T-cell (primary cell): ENCODE results near the gene UNK. TPM values are rescaled to one million over a fixed set of nuclear protein-coding genes. Genes with fewer than 3 reads are reported as not detected.

Experiments
- ATAC-seq, 4 experiments: fragments of 200-7000 bp in 3 of 4; fragments of 150-1000 bp in 1 of 4; cut with Tn5 transposase; replicated peaks in 1 of 4; 1 replicate in 3 of 4; 2 replicates in 1 of 4; pipeline ENCODE4 v1.10.0; 2021; ENCODE audit warnings: moderate library complexity in 3 of 4, mild to moderate bottlenecking in 2 of 4, moderate number of reproducible peaks in 1 of 4
- CTCF ChIA-PET, 2 donors: fragments of 300-600 bp; sonication (Branson Sonifier 250); formaldehyde crosslinking; loops; one replicate each; lab custom pipeline; 2022; ENCODE audit warnings: antibody characterized with exemption in 2 of 2; lab: Charles Lee
- POLR2A ChIA-PET, 2 donors: fragments of 300-600 bp; sonication (Branson Sonifier 250); formaldehyde crosslinking; loops; one replicate each; lab custom pipeline; 2022; ENCODE audit warnings: antibody characterized with exemption in 2 of 2; lab: Charles Lee
- DNase-seq, 35 experiments: peaks; one replicate each; pipeline versions ENCODE4 v3.0.0 to v3.0.0-alpha.2; 2013 to 2023
- H3K27ac ChIP-seq: one replicate; pipeline ENCODE4 v1.5.1; 2013; ENCODE audit warnings: low read length
- H3K27me3 ChIP-seq, 2 experiments: replicated peaks in 1 of 2; 1 replicate in 1 of 2; 2 replicates in 1 of 2; pipeline versions ENCODE4 v1.6.1 to v1.7.0; 2013; ENCODE audit warnings: low read length in 1 of 2, mixed read lengths in 1 of 2; ENCODE audit not compliant: control insufficient read depth in 2 of 2, insufficient read depth in 2 of 2; ENCODE audit errors: extremely low read depth in 1 of 2
- H3K36me3 ChIP-seq, 2 donors: 1 replicate in 1 of 2; 2 replicates in 1 of 2; pipeline versions ENCODE4 v1.6.1 to v1.7.0; 2013; ENCODE audit warnings: low read length in 1 of 2; ENCODE audit not compliant: control insufficient read depth in 2 of 2, insufficient read depth in 1 of 2; ENCODE audit errors: extremely low read depth in 1 of 2
- H3K4me1 ChIP-seq, 2 experiments: 1 replicate in 1 of 2; 2 replicates in 1 of 2; pipeline versions ENCODE4 v1.6.1 to v1.7.0; 2013; ENCODE audit warnings: low read length in 2 of 2, mixed read lengths in 1 of 2; ENCODE audit not compliant: insufficient read depth in 2 of 2, control insufficient read depth in 1 of 2; ENCODE audit errors: extremely low read depth in 1 of 2
- H3K4me3 ChIP-seq, 2 donors: 1 replicate in 1 of 2; 2 replicates in 1 of 2; pipeline versions ENCODE4 v1.5.1 to v1.7.0; 2013; ENCODE audit warnings: mild to moderate bottlenecking in 2 of 2, low read length in 1 of 2, moderate library complexity in 1 of 2; ENCODE audit not compliant: control insufficient read depth in 1 of 2; ENCODE audit errors: extremely low read depth in 1 of 2
- H3K9me3 ChIP-seq: 2 replicates; pipeline ENCODE4 v1.7.0; 2013
- H3K27ac Mint-ChIP-seq, 2 donors: one replicate each; pipeline ENCODE4 v1.8.0; 2020 to 2021; ENCODE audit warnings: mild to moderate bottlenecking in 2 of 2, mixed read lengths in 2 of 2
- H3K27me3 Mint-ChIP-seq, 2 donors: one replicate each; pipeline ENCODE4 v1.8.0; 2021 to 2022; ENCODE audit warnings: mixed read lengths in 2 of 2
- H3K36me3 Mint-ChIP-seq: one replicate; pipeline ENCODE4 v1.8.0; 2021; ENCODE audit warnings: mixed read lengths
- H3K4me1 Mint-ChIP-seq, 3 donors: one replicate each; pipeline ENCODE4 v1.8.0; 2020 to 2022; ENCODE audit warnings: mixed read lengths in 3 of 3, mild to moderate bottlenecking in 1 of 3
- H3K4me3 Mint-ChIP-seq, 3 donors: one replicate each; pipeline ENCODE4 v1.8.0; 2020 to 2022; ENCODE audit warnings: mild to moderate bottlenecking in 3 of 3, mixed read lengths in 3 of 3, moderate library complexity in 3 of 3
- H3K9me3 Mint-ChIP-seq, 3 donors: one replicate each; pipeline ENCODE4 v1.8.0; 2020 to 2022; ENCODE audit warnings: mixed read lengths in 3 of 3
- WGBS: methylation state at CpG from one replicate; pipeline ENCODE4 v1.1.5; 2013; ENCODE audit warnings: missing lambda C conversion rate; ENCODE audit not compliant: insufficient coverage; 5-methylcytosine and 5-hydroxymethylcytosine counted together
- total RNA-seq, 35 experiments: library from RNA in 6 of 35; stranded (reverse) in 6 of 35; fragments of 120-200 nt in 1 of 35; gene quantifications; one replicate each; pipeline versions ENCODE4 v1.2.1 to v1.2.4 and lab custom pipeline; 2013 to 2026

The UNK gene
- total RNA-seq, 5 donors from 2014 or later (not counting 1 experiment from before 2014, with no cell fraction given): 37.1 to 50.3 (median 39.2) TPM

- CTCF ChIA-PET: interaction anchor here in 1 of 2 donors (0.7 kb wide), 1 partner anchor 14 kb away, joined by 4 read pairs; the partner anchor contains the start of gene WBP2
- peaks cover 7% of the 10 kb centered on the region for H3K36me3 Mint-ChIP-seq
These were observed 56.2 kb downstream of the UNK start for GRCh38 chr17:75840799-75841164.

GRCh38 chr17:75842411-75842810, 57.8 kb downstream of the UNK start:
- no peak for ATAC-seq
- H3K4me3 Mint-ChIP-seq: peak overlapping the region; percentile 90 to 94 (median 91)
- Histone ChIP-seq H3K27ac (peak overlapping the region; percentile 48), H3K4me3 (peak overlapping the region; percentile 84 to 94), H3K27me3 (no peaks in the 10 kb centered on the region), H3K9me3 (no peaks in the 10 kb centered on the region), H3K4me1 (peaks cover 19 to 51% of the 10 kb centered on the region in 2 experiments), H3K36me3 (peaks cover 26 to 54% of the 10 kb centered on the region in 2 donors)
- H3K9me3 Mint-ChIP-seq: no peaks in the 10 kb centered on the region
- 81% methylated on average over 9 of the region's 18 CpGs for WGBS
- CTCF ChIA-PET: no interaction called here
- peaks cover 15 to 29% (median 27%) of the 10 kb centered on the region in 3 donors for H3K4me1 Mint-ChIP-seq
- H3K27me3 Mint-ChIP-seq: no peaks in the 10 kb centered on the region
- no peak for DNase-seq
- peak overlapping the region; percentile 51 to 64 for H3K27ac Mint-ChIP-seq
- peaks cover 14% of the 10 kb centered on the region for H3K36me3 Mint-ChIP-seq
- POLR2A ChIA-PET: no interaction called here

More at GRCh38 chr17:75840799-75841164, 56.2 kb downstream of the UNK start:
- Histone ChIP-seq H3K9me3 (no peaks in the 10 kb centered on the region), H3K4me1 (peaks cover 19 to 61% of the 10 kb centered on the region in 2 experiments), H3K27me3 (no peaks in the 10 kb centered on the region), H3K36me3 (peaks cover 27 to 51% of the 10 kb centered on the region in 2 donors), H3K27ac (no peak overlapping the region), H3K4me3 (no peak overlapping the region)
- DNase-seq: no peak
- ATAC-seq: no peak
- no peak overlapping the region for H3K27ac Mint-ChIP-seq
- no CpG with 5 or more reads among the region's 7 CpGs for WGBS
- no peaks in the 10 kb centered on the region for H3K9me3 Mint-ChIP-seq
- H3K4me3 Mint-ChIP-seq: no peak overlapping the region
- POLR2A ChIA-PET: interaction anchor here in 1 of 2 donors (0.6 to 0.7 kb wide), 2 partner anchors 18 to 169 kb away, joined by 4 to 7 read pairs; no protein-coding TSS in a partner anchor
- peaks cover 15 to 26% (median 26%) of the 10 kb centered on the region in 3 donors for H3K4me1 Mint-ChIP-seq
- H3K27me3 Mint-ChIP-seq: no peaks in the 10 kb centered on the region

- CTCF ChIA-PET: interaction anchor here in 1 of 2 donors (0.9 to 1.0 kb wide), 3 partner anchors 12 to 89 kb away, joined by 3 to 6 read pairs (median 3); partner anchors contain the start of gene WBP2
- Mint-ChIP-seq H3K4me3 (peak overlapping the region; percentile 90 to 94 (median 91)), H3K27me3 (no peaks in the 10 kb centered on the region), H3K4me1 (peaks cover 18 to 33% (median 29%) of the 10 kb centered on the region in 3 donors), H3K27ac (peak overlapping the region; percentile 96 to 97), H3K9me3 (no peaks in the 10 kb centered on the region), H3K36me3 (peaks cover 13% of the 10 kb centered on the region)
- H3K27me3 ChIP-seq: no peaks in the 10 kb centered on the region
- peaks cover 26 to 55% of the 10 kb centered on the region in 2 donors for H3K36me3 ChIP-seq
- H3K27ac ChIP-seq: peak overlapping the region; percentile 91
- H3K4me3 ChIP-seq: peak overlapping the region; percentile 84 to 94
- peaks cover 19 to 47% of the 10 kb centered on the region in 2 experiments for H3K4me1 ChIP-seq
- peak; percentile 28 to 40 (median 38) for ATAC-seq
- WGBS: 0% methylated on average over 11 of the region's 22 CpGs
- POLR2A ChIA-PET: interaction anchor here in 1 of 2 donors (0.5 kb wide), 1 partner anchor 22 kb away, joined by 5 read pairs; no protein-coding TSS in a partner anchor
- DNase-seq: peak in 9 of 35 experiments; percentile 20 to 56 (median 28)
- no peaks in the 10 kb centered on the region for H3K9me3 ChIP-seq
These were observed 58.5 kb downstream of the UNK start for GRCh38 chr17:75842963-75843576.

GRCh38 chr17:75843577-75844529, 59.2 kb downstream of the UNK start, which contains the start of gene UNC13D:
Gene UNC13D, minus strand, starts transcription at chr17:75844404. Its CDS starts 67 bp downstream, at chr17:75844337.
- Mint-ChIP-seq H3K36me3 (peaks cover 18% of the 10 kb centered on the region), H3K27ac (peak within 1 kb of the TSS; percentile 96 to 97), H3K9me3 (no peaks in the 10 kb centered on the region), H3K27me3 (no peaks in the 10 kb centered on the region), H3K4me3 (peak within 1 kb of the TSS; percentile 90 to 94 (median 91)), H3K4me1 (peaks cover 24 to 40% (median 35%) of the 10 kb centered on the region in 3 donors)
- CTCF ChIA-PET: interaction anchor here (0.6 to 2.2 kb wide), 7 partner anchors 11 to 178 kb away, joined by 3 to 9 read pairs (median 4); partner anchors contain the start of gene WBP2 (in 1 of the 2)
- H3K4me3 ChIP-seq: peak within 1 kb of the TSS; percentile 84 to 94
- peaks cover 23 to 59% of the 10 kb centered on the region in 2 donors for H3K36me3 ChIP-seq
- no peaks in the 10 kb centered on the region for H3K27me3 ChIP-seq
- POLR2A ChIA-PET: interaction anchor here in 1 of 2 donors (0.5 to 0.7 kb wide), 3 partner anchors 21 to 64 kb away, joined by 3 to 5 read pairs (median 4); no protein-coding TSS in a partner anchor
- peaks cover 19 to 54% of the 10 kb centered on the region in 2 experiments for H3K4me1 ChIP-seq
- ATAC-seq (peak; percentile 74 to 85 (median 84)), DNase-seq (peak; percentile 39 to 78 (median 63))
- WGBS: 0% methylated on average over 22 of the region's 35 CpGs
- no peaks in the 10 kb centered on the region for H3K9me3 ChIP-seq
- peak within 1 kb of the TSS; percentile 91 for H3K27ac ChIP-seq

- POLR2A ChIA-PET: no interaction called here
- CTCF ChIA-PET: interaction anchor here (0.6 to 2.2 kb wide), 3 partner anchors 11 to 21 kb away, joined by 4 to 9 read pairs (median 6); partner anchors contain the start of gene WBP2 (in 1 of the 2)
- H3K9me3 Mint-ChIP-seq: no peaks in the 10 kb centered on the region
- H3K27me3 ChIP-seq: no peaks in the 10 kb centered on the region
- H3K9me3 ChIP-seq: no peaks in the 10 kb centered on the region
- no peaks in the 10 kb centered on the region for H3K27me3 Mint-ChIP-seq
- peak overlapping the region; percentile 91 for H3K27ac ChIP-seq
- ATAC-seq (peak; percentile 1 to 11 (median 6)), DNase-seq (peak in 2 of 35 experiments; percentile 13 to 22)
- H3K4me3 Mint-ChIP-seq: peak overlapping the region; percentile 90 to 94 (median 91)
- peak overlapping the region; percentile 96 to 97 for H3K27ac Mint-ChIP-seq
- H3K4me3 ChIP-seq: peak overlapping the region; percentile 84 to 94
- WGBS: 26% methylated on average over 3 of the region's 14 CpGs
- peaks cover 19 to 59% of the 10 kb centered on the region in 2 experiments for H3K4me1 ChIP-seq
- H3K4me1 Mint-ChIP-seq: peaks cover 24 to 43% (median 35%) of the 10 kb centered on the region in 3 donors
- H3K36me3 ChIP-seq: peaks cover 21 to 63% of the 10 kb centered on the region in 2 donors
- H3K36me3 Mint-ChIP-seq: peaks cover 20% of the 10 kb centered on the region
These were observed 60.0 kb downstream of the UNK start for GRCh38 chr17:75844530-75845057.
